Breast epithelium (tissue), 4 donors: ENCODE measurements around the gene TTC22. TPM values are rescaled to one million over a fixed set of nuclear protein-coding genes. Genes with fewer than 3 reads are reported as not detected.

Experiments
- DNase-seq, 2 donors: peaks; one replicate each; pipeline ENCODE4 v3.0.0-alpha.2; 2019; ENCODE audit warnings: low spot score in 2 of 2
- H3K27ac ChIP-seq, 2 donors: fragments of 200-600 bp; sonication (generic) in 1 of 2; one replicate each; pipeline ENCODE4 v1.5.1; 2016 to 2019; ENCODE audit warnings: mild to moderate bottlenecking in 1 of 2
- H3K27me3 ChIP-seq, 2 donors: fragments of 200-600 bp; sonication (generic) in 1 of 2; one replicate each; pipeline versions ENCODE4 v1.5.1 to v1.6.0; 2017 to 2019; ENCODE audit warnings: control low read depth in 1 of 2, mild to moderate bottlenecking in 1 of 2
- H3K36me3 ChIP-seq: fragments of 200-600 bp; one replicate; pipeline ENCODE4 v1.5.1; 2019
- H3K4me1 ChIP-seq, 2 donors: fragments of 200-600 bp; sonication (generic); one replicate each; pipeline ENCODE4 v1.5.1; 2016 to 2019; ENCODE audit warnings: control low read depth in 1 of 2
- H3K4me3 ChIP-seq, 3 donors: fragments of 200-600 bp; sonication (generic); 1 replicate in 2 of 3; 2 replicates in 1 of 3; pipeline ENCODE4 v1.5.1; 2016 to 2019; ENCODE audit warnings: mild to moderate bottlenecking in 3 of 3, moderate library complexity in 2 of 3
- H3K9me3 ChIP-seq, 2 donors: fragments of 200-600 bp; sonication (generic) in 1 of 2; one replicate each; pipeline ENCODE4 v1.5.1; 2016 to 2019; ENCODE audit warnings: control low read depth in 1 of 2
- CTCF ChIP-seq, 3 donors: fragments of 450-650 bp; IDR thresholded peaks; one replicate each; pipeline ENCODE4 v1.5.1; 2016 to 2017; ENCODE audit warnings: antibody characterized with exemption in 3 of 3, mild to moderate bottlenecking in 3 of 3, moderate library complexity in 3 of 3
- POLR2A ChIP-seq: fragments of 450-650 bp; IDR thresholded peaks from one replicate; pipeline ENCODE4 v1.6.1; 2016; ENCODE audit warnings: antibody characterized with exemption, mild to moderate bottlenecking, moderate library complexity
- POLR2AphosphoS5 ChIP-seq, 3 donors: sonication (generic); formaldehyde crosslinking; IDR thresholded peaks; one replicate each; pipeline ENCODE4 v1.6.1; 2017; ENCODE audit warnings: antibody characterized with exemption in 3 of 3
- intact Hi-C: fragments of 100-400 bp; cut with DNase I; formaldehyde crosslinking; loops from one replicate; pipeline ENCODE4 v1.15.1; 2023; ENCODE audit warnings: low total_unique reads
- total RNA-seq, 3 donors: library from RNA; depleted of rRNA; stranded (reverse); fragments of >200 nt; gene quantifications; one replicate each; pipeline ENCODE4 v1.1.0, GENCODE V29; 2016

The TTC22 gene
- total RNA-seq, 3 donors from 2014 or later: 0.32 to 15.8 (median 7.9) TPM

- no peak for TF ChIP-seq CTCF (IDR thresholded peaks at IDR 0.05)
- TF ChIP-seq POLR2AphosphoS5 (IDR thresholded peaks at IDR 0.05): no peak
- no peak for TF ChIP-seq POLR2A
- H3K27me3 ChIP-seq: no peaks in the 10 kb centered on the region
- H3K4me3 ChIP-seq: no peak overlapping the region
- intact Hi-C loops: no loop called here
- DNase-seq: no peak
- no peaks in the 10 kb centered on the region for H3K9me3 ChIP-seq
- no peaks in the 10 kb centered on the region for H3K4me1 ChIP-seq
- no peaks in the 10 kb centered on the region for H3K36me3 ChIP-seq
- H3K27ac ChIP-seq: no peak overlapping the region
These were observed 50.5 kb downstream of the TTC22 start for GRCh38 chr1:54750596-54750995.

GRCh38 chr1:54748094-54748835, 52.9 kb downstream of the TTC22 start:
- TF ChIP-seq CTCF (IDR thresholded peaks at IDR 0.05): no peak
- no peak for TF ChIP-seq POLR2A
- TF ChIP-seq POLR2AphosphoS5 (IDR thresholded peaks at IDR 0.05): no peak
- intact Hi-C loops: no loop called here
- no peaks in the 10 kb centered on the region for H3K4me1 ChIP-seq
- no peaks in the 10 kb centered on the region for H3K27me3 ChIP-seq
- no peaks in the 10 kb centered on the region for H3K9me3 ChIP-seq
- no peak overlapping the region for H3K27ac ChIP-seq
- no peak overlapping the region for H3K4me3 ChIP-seq
- no peaks in the 10 kb centered on the region for H3K36me3 ChIP-seq
- DNase-seq: no peak

- H3K27ac ChIP-seq: no peak overlapping the region
- DNase-seq: no peak
- H3K27me3 ChIP-seq: no peaks in the 10 kb centered on the region
- H3K4me3 ChIP-seq: no peak overlapping the region
- H3K36me3 ChIP-seq: peaks cover 5% of the 10 kb centered on the region
- no peaks in the 10 kb centered on the region for H3K9me3 ChIP-seq
- H3K4me1 ChIP-seq: no peaks in the 10 kb centered on the region
- TF ChIP-seq POLR2AphosphoS5 (IDR thresholded peaks at IDR 0.05): no peak
- TF ChIP-seq POLR2A: no peak
- no peak for TF ChIP-seq CTCF (IDR thresholded peaks at IDR 0.05)
- intact Hi-C loops: no loop called here
These were observed 55.3 kb downstream of the TTC22 start for GRCh38 chr1:54745864-54746263.

- H3K4me3 ChIP-seq: no peak overlapping the region
- no peaks in the 10 kb centered on the region for H3K27me3 ChIP-seq
- intact Hi-C loops: no loop called here
- no peak overlapping the region for H3K27ac ChIP-seq
- H3K9me3 ChIP-seq: no peaks in the 10 kb centered on the region
- no peak for TF ChIP-seq POLR2AphosphoS5 (IDR thresholded peaks at IDR 0.05)
- TF ChIP-seq POLR2A: no peak
- no peak for TF ChIP-seq CTCF (IDR thresholded peaks at IDR 0.05)
- H3K4me1 ChIP-seq: no peaks in the 10 kb centered on the region
- H3K36me3 ChIP-seq: peaks cover 5% of the 10 kb centered on the region
- no peak for DNase-seq
These were observed 55.8 kb downstream of the TTC22 start for GRCh38 chr1:54745274-54745673.

- peaks cover 5% of the 10 kb centered on the region for H3K36me3 ChIP-seq
- H3K4me3 ChIP-seq: no peak overlapping the region
- H3K27ac ChIP-seq: no peak overlapping the region
- no peaks in the 10 kb centered on the region for H3K27me3 ChIP-seq
- H3K9me3 ChIP-seq: no peaks in the 10 kb centered on the region
- DNase-seq: no peak
- intact Hi-C loops: no loop called here
- TF ChIP-seq POLR2AphosphoS5 (IDR thresholded peaks at IDR 0.05) (no peak), CTCF (IDR thresholded peaks at IDR 0.05) (no peak), POLR2A (no peak)
- no peaks in the 10 kb centered on the region for H3K4me1 ChIP-seq
These were observed 56.4 kb downstream of the TTC22 start for GRCh38 chr1:54744696-54745095.
